Inferior parietal cortex (tissue), 1 donor: ENCODE measurements around the gene NOC2L.
"Not testable (repeated sequence)": the region's sequence is repeated elsewhere in the genome, so short reads cannot be mapped to it uniquely, and the experiment has no call there.

ENCODE experiments used
- DNase-seq: peaks from one replicate; pipeline ENCODE4 v3.0.0-alpha.2; 2016; ENCODE audit errors: extremely low spot score

The NOC2L gene

DNA sequence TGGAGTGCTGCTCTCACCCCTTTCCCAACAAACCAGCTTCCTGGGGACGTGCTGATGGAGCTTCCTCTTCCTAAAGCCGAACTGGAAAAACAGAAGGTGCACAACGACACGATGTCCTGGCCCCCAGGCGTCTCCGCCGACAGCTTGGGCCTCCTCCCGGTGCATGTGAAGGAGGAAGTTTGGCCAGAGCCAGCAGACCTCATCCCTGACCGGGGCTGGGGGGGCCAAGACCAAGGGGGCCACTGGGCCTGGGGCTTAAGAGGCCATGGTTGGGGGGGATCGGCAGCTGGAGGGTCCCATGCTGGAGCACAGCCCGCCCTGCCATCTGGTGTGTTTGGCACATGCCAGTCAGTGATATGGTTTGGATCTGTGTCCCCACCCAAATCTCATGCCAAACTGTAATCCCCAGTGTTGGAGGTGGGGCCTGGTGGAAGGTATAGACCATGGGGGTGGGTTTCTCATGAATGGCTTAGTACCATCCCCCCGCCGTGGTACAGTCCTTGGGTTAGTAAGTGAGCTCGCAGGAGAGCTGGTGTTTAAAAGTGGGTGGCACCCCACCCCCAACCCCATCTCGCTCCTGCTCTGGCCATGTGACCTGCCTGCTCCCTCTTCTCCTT, 34.4 kb upstream of the NOC2L start:
- DNase-seq: no peak

DNA sequence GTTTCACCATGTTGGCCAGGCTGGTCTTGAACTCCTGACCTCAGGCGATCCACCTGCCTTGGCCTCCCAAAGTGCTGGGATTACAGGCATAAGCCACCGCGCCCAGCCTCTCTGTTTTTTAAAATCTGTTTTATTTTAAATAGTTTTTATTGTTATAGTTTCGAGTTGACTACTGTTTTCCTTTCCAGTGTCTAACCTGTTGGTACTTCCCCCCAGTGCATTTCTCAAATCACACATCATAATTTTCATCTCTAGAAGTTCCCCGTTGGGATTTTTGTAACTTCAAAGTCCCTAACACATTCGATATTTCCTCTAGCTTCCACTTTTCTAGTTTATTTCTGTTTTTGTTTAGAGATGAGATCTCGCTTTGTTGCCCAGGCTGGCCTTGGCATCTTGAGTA, 33.3 kb upstream of the NOC2L start:
- DNase-seq: no peak

DNA sequence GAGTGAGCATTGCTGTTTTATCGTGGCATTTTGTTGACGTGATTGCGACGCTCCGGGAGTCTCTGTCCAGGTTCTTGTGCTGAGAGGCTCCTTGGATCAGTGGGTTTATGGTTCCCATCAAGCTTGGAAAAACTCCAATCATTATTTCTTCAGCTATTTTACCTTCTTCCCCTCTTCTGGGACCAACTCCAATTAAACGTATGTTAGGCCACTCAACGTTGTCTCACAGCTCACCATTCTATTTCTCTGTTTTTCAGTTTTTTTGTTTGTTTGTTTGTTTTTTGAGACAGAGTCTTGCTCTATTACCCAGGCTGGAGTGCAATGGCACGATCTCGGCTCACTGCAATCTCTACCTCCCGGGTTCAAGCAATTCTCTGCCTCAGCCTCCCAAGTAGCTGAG, 32.8 kb upstream of the NOC2L start:
- no peak for DNase-seq

DNA sequence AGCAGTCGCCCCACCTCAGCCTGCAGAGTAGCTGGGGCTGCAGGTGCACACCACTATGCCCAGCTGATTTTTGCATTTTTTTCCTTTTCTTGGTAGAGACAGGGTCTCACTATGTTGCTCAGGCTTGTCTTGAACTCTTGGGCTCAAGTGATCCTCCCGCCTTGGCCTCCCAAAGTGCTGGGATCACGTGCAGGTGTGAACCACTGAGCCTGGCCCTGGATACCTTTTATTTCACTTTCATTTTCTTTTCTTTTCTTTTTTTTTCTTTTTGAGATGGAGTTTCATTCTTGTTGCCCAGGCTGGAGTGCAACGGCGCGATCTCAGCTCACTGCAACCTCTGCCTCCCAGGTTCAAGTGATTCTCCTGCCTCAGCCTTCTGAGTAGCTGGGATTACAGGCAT, 32.2 kb upstream of the NOC2L start:
- DNase-seq: not testable (repeated sequence)

DNA sequence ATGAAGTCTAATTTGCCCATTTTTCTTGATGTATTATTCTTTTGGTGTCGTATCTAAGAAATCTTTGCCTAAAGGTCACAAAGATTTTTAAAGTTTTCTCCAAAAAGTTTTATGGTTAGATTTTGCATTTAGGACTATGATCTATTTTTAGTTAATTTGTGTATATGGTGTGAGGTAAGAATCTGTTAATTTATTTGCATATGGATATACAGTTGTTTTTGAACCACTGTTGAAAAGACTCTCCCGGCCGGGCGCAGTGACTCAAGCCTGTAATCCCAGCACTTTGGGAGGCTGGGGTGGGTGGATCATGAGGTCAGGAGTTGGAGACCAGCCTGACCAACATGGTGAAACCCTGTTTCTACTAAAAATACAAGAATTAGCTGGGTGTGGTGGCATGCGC, 29.0 kb upstream of the NOC2L start:
- not testable (repeated sequence) for DNase-seq

DNA sequence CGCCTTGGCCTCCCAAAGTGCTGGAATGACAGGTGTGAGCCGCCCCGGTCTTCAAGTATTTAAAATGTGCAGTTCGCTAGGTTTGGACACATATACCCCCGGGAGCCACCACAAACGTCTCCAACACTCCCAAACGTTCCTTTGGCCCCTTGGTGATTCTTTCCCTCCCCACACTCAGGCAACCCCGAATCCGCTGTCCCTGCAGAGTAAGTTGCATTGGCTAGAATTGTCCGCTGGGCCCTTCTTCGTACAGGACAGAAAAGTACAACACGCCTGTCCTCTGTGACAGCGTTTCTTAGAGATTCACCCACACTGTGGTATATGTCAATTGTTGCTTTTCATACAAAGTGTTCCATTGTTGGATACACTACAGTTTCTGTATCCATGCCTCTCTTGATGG, 26.1 kb upstream of the NOC2L start:
- DNase-seq: no peak

DNA sequence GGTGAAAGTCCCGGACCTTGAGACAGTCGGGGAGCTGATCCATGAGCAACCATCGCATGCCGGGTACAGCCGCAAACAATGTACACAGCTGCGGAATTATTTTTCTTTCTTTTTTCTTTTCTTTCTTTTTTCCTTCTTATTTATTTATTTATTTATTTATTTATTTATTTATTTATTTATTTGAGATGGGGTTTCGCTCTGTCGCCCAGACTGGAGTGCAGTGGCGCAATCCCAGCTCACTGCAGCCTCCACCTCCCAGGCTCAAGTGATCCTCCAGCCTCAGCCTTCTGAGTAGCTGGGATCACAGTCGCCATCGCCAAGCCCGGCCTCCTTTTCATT, 25.4 kb upstream of the NOC2L start:
- no peak for DNase-seq

DNA sequence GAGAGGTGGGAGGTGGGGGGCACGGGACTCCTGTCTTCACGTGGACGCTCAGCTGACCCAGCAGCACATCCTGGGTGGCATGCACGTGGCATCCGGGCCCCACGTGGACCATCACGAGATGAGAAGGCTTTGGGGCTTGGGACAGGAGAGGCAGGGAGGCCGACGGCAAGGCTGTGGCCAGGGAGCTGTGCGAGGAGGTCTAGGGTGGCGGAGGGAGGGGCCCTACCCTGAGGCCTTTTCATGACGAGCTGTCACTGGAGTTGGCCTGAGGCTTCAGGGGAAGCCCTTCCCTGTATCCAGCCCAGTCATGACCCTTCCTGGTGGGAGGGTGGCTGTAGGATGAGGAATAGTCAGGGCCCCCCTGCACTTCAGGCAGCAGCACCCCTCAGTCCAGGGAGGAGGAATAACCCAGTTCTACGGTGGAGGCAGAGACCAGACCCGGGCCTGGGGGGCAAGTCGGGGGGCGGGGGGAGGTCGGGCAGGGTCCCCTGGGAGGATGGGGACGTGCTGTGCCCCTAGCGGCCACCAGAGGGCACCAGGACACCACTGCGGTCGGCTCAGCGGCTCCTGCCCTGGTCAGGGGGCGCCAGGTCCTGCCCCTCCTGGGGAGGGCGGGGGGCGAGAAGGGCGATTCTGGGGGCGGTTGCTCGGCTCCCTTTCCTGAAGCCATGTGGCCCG, 24.9 kb upstream of the NOC2L start:
- DNase-seq: no peak

DNA sequence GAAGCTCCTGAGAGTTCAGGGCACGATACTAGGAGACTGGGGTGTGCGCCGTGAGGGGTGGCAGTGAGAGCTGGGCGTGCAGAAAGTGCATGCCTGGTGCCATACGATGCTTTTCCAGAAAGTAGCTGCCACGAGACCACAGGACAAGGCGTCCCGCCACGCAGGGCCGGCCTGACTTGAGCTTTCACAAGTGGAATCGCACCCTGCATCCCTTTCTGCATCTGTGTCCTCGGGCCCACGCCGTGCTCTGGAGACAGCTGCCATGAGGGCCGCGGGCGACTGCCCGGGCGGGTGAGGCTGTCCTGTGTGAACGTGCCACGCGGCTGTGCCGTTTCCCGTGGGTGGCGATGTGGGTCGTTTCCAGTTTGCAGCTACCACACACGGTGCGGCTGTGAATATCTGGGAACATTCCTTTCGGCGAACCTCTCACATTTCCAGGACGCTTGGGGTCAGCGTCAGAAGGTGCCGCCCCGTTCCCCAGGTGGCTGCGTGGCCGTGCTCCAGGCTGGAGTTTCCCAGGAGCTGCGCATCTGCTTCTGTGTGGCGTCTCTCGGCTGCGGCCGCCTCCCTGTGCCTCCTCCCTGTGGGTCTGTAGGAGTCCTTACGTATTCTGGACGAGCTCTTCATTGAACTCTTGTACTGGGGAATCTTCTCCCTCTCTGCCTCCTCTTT, 23.8 kb upstream of the NOC2L start:
- no peak for DNase-seq

DNA sequence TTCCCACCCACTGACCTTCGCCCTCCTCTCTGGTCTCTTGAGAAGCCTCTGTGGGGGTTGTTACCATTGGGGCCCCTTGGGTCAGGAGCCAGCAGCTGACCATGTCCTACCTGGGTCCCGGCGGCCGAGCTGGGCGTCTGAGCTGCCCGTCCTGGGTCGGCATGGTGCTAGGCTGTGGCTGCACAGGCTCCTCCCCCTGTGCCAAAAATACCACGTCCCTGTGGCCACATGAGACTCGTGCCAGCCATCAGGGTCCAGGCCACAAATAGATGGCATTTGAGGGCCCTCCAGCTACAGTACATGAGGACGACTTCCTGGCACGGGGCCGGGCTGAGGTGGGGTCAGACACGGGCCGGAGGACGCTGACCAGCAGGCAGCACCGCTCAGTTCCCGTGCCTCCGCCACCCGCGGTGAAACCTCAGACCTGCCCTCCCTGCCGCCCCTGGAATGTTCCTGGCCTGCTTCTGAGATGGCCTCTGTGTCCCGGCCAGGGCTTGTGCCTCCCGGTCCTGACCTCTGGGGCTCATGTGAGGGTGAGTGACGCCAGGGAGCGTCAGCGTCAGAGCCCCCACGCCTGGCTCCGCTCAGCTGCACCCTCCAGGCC, 23.0 kb upstream of the NOC2L start, which contains the start of gene PERM1:
Gene PERM1, minus strand, starts transcription at position 139 of the 604 bp plus-strand sequence. CDS start 1,064 bp downstream, outside the sequence.
- no peak for DNase-seq

DNA sequence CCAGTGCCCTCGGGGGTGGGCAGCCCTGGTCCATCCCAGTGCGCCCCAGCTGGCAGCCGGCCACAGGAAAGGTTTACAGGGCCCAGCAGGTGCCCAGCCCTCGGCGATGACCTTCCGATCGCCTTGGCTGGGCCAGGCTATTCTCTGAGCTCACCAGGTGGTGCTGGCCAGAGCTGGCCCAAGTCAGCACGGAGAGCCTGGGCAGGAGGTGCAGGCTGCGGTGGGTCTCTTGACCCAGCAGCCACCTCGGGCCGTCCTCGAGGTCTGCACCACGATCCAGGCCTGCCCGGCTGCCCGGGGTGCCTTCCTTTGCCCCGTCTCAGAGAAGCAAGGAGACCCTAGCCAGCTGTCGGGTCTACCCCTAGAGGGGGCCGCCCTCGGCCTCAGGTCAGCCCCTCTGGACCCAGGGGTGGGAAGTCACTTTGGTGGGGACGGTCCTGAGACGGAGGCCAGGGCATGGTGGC, 22.5 kb upstream of the NOC2L start:
- DNase-seq: no peak

DNA sequence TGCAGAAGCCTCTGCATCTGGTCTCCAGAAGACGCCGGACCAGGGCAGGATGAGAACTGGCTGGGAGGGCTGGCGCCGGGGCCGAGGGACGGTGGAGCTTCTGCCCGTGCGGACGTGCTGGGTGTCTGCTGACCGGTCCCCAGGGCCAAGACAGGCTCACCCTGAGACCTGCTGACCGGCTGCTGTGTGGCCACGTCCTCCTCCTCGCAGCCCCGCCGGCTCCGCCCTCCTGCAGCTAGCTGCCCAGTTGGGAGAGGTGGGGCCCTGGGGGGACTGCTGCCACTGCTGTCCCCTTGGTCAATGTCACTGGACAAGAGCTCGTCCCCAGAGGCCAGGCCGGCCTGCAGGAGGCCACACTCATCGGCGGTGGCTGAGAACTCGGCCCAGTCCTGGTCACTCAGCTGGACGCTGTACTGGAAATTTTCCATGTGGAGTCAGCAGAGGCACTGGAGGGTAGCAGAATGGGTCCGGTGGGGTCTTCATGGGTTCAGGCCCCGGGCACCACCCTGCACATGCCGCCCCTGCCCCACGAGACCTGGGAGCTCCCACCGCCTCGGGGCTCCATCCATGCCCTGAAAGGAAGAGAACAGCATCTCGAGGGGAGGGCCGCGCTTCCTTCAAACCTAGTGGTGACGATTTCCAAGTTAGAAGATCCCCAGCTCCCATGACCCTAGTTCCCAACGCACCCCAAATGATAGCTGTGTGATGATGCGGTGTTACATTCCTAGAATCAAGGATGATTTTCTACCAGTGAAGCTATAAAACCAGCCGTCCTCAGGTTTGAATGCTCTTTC, 21.7 kb upstream of the NOC2L start:
- DNase-seq: no peak

DNA sequence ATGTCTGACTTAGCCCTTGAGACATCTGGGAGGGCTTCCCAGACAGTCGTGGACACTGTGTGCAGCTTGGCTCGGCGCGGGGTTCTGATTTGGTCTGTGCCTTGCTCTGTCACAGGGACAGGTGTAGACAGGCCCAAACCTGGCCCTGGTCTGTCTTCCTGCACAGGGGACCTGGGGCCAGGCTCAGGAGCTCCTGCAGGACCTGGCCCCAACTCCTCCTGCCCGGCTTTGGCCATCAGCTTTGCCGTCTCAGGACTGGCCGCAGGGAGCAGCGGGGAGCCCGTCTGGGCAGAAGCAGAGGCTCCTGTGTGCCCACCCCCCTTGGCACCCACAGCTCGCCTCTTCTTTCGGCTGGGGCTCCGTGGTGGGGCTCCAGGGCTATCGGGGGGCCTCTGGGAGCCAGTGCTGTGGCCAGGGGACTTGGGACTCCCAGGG, 21.1 kb upstream of the NOC2L start:
- DNase-seq: no peak

DNA sequence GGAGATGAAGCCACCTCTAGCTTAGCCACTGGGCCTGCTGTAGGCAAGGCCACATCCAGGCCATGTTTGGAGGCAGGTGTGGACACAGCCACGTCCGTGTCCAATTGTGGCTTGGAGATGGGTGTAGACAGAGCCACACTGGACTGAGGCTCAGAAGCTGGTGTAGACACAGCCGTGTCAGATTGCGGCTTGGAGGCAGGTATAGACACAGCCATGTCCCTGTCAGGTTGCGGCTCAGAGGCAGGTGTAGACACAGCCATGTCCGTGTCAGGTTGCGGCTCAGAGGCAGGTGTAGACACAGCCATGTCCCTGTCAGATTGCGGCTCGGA, 20.7 kb upstream of the NOC2L start:
- no peak for DNase-seq

DNA sequence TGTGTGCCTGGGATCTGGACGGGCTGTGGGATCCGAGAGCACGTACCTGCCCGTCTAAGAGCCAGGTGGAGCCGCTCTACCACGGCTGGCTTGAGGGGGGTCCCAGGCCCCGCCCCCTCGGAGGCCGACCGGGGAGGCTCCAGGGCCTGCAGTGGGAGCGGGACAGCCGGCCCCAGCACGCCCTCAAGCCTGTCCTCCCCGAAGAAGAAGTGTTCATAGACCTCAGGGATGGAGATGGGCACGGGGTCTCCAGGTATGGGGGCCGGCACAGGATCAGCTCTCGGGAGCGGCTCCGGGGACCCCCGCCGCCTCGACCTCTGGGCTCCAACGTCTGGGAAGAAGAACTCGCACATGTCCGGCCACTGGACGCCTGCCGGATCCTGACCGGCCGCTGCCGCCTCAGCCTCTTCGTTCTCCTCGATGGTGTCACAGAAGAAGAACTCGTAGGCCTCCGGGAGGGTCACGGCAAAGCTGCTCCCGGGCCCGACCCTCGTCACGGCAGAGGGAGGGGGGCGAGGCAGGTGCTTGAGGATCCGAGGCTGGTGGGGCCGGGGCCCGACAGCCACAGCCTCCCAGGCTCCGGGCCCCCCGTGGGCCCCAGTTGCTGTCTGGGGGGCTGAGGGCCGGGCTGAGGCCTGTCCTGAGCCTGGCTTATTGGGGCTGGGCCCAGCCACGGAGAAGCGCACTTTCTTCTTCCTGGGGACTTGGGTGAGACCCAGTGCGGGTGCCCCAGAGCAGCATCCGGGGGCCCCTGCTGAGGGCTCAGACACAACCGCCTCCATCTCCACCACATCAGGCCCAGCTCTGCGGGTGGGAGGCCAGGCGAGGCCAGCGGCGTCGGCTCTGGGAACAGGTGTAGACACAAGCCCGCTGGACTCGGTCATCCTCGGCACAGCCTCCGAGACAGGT, 20.0 kb upstream of the NOC2L start:
- no peak for DNase-seq

DNA sequence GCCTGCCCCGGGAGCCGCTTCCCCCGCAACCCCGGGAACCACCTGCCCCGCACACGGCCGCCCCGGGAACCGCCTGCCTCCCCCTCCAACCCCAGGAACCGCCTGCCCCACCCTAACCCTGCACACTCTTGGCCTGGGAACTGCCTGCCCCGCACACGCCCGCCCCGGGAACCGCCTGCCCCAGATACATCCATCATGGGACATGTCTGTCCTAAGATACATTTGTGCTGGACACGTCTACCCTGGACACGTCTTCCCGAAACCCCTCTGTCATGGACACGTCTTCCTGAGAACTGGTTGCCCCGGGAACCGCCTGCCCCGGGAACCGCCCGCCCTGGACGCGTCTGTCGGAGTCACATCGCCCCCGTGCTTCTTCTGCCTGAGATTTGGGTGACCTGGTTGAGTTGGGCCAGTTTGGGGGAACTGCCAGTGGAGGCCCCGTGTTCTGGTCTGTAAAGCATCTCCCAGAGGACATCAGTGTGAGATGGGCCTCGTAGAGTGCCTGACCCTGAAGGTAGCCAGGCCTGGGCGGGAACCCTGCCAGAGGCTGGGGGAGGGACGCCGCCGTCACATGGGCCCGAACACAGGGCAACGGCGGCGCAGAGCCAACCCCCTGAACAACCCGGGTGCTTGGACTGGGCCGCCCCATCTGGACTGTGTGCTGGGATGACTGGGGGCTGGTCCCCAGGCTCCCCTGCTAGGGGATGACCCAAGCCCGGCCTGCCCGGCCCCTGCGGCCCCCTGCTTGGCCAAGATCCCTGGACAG, 19.2 kb upstream of the NOC2L start:
- no peak for DNase-seq

DNA sequence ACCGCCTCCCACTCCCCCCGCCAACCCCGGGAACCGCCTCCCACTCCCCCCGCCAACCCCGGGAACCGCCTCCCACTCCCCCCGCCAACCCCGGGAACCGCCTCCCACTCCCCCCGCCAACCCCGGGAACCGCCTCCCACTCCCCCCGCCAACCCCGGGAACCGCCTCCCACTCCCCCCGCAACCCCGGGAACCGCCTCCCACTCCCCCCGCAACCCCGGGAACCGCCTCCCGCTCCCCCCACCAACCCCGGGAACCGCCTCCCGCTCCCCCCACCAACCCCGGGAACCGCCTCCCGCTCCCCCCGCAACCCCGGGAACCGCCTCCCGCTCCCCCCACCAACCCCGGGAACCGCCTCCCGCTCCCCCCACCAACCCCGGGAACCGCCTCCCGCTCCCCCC, 17.7 kb upstream of the NOC2L start:
- not testable (repeated sequence) for DNase-seq

DNA sequence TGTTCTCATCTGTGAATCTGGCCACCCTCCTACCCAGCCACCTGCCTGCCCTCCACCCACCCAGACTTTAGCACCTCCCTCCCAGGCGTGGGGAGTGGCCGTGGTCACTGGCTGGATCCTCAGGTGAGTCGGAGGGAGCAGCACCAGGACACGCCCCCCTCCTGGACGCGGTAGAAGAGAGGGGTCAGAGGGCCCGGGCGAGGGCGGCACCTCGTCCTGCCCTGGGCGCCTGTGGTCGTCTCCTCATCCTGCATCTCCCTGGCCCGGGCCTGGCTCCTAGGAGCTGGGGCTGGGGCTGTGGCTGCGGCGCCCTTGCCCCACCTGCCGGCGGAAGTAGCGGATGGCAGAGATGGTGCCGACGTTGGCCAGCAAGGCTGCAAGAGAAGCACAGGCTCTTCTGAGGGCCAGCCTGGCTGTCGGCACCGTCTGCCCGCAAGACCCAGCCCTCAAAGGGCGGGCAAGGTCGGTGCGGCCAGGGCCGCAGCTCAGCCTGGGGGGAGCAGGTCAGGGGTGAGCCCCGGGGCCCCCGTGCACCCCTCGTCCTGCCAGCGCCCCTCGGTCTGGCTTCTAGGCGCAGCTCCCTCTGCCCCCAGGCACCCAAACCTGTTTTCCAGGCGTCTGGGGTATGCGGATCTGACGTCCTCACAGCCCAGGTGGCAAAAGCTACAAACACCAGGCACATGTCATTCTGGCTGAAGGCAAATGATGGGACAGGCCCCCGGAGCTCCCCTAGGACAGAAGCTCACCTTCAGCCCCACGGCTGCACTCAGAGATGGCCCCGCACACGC, 17.0 kb upstream of the NOC2L start:
- DNase-seq: no peak

DNA sequence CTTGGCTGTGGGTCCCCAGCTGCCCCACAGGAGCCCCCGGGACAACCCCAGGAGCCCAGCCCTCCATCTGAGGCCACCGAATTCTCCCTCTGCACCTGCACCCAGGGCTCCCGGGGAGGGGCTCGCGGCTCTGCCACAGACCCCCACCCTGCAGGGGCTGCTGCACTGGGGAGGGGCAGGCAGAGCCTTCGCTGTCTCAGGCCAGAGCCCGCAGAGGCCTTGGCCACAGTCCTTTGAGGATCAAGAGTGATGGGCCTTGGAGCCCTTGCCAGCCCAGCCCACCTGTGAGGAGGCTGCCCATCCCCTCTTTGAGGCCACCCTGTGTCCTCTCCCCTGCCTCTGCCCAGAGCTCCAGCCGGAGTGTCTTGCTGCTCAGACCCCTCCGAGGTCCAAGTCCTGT, 16.3 kb upstream of the NOC2L start:
- no peak for DNase-seq
